Right hindlimb (tissue), 1 donor: ENCODE data around the gene ALX1.

Source experiments
- DNase-seq: peaks from one replicate; pipeline ENCODE4 v3.0.0-alpha.2; 2018

The ALX1 gene

DNA sequence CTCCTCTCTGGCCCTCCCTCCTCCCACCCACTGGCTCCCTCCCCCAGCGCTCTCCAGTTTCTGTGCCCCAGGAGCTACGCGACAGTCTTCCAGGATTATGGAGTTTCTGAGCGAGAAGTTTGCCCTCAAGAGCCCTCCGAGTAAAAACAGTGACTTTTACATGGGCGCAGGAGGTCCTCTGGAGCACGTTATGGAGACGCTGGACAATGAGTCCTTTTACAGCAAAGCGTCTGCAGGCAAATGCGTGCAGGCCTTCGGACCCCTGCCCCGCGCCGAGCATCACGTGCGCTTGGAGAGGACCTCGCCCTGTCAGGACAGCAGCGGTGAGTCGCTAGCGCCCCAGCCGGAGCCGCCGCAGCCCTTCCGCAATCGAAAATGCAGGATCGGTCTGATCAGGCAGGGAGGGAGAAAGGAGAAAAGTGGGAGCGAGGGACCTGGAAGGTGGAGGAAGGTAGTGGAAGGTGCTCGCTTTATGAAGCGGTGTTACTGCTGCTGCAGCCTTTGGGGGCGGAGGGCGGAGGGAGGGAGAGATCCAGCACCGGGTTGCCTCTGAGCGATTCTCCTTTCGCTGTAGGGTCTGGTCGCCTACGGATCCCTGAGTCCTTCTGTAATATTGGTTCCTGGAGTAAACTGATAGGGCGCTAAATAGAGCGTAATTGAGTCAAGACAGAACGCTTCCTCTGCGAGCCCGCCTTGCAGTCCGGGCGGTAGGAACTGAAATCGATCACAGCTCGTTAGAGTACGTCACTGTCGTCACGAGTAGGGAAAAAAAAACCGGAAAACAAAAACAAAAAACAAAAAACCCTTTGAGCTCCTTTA lies at the start of gene ALX1:
Gene ALX1 (plus strand): TSS at position 56 of the 819 bp plus-strand sequence. CDS start 42 bp downstream, at position 98.
- peak; percentile 69 for DNase-seq

- no peak for DNase-seq
Observed at GRCh38 chr12:85237327-85237726, 42.7 kb upstream of the ALX1 start.

- DNase-seq = no peak
Observed at GRCh38 chr12:85244561-85244960, 35.5 kb upstream of the ALX1 start.

DNA sequence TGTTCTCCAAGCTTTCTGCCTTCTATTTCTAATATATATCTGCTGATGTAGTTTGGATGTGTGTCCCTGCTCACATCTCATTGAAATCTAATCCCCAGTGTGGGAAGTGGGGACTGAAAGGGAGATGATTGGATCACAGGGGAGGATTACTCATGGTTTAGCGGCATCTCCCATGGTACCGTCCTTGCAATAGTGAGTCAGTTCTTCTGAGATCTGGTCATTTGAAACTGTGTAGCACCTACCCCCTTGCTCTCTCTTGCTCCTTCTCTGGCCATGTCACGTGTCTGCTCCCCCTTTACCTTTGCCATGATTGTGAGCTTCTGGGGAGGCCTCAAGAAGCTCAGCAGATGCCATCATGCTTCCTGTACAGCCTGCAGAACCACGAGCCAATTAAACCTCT lies 26.2 kb upstream of the ALX1 start:
- DNase-seq = no peak

DNA sequence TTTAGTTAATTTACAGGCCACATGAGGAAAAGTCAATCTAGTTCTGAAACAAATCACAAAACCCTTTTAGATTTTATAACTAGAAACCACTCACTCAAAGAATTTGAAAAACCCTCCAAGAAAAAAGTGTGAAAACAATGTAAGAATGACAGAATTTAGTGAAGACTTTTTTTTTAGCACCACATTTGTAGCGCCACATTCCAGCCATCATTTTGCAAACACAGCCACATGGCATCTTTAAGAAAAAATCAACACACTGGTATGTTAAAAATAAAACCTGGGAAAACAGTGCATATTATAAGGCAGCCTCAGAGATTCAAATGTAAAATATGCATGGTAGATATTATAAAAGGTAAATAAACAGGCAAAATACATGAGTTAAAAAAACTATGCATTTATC lies 22.3 kb upstream of the ALX1 start:
- no peak for DNase-seq

DNA sequence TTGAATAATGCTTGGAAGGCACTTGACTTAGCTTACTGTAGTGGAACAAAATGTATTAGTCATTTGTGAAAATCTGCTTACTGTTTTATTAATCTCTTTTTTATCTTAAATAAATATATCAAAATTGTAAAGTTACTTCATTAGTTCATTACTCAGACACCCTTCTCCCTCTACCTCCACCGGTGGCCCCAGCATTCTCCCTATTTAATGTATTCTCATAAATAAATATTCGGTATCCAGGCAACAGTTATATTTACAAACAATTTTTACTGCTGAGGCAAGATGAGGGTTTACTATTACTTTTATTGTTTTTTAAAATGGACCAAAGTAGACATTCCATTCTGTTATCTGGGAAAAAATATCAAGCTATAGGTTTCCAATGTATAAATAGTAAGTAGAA lies 19.6 kb upstream of the ALX1 start:
- no peak for DNase-seq

DNA sequence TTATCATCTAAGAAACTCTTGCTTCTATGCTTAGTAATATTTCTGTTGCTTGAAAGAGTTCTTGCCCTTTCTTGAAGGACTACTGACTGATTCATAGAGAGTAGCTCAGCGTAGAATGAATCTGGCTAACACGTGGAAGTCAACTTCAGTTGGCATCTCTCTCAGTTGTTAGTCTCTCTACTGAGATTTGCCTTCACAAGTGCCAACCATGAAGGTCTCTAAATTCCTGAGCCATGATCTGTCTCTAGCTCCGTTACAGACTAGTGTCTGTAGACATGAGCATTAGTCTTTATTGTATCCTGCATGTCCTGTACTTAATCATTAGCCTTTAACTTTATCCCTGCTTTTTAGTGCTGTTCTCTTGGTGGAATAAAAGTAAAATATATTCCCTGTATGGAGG lies 19.1 kb upstream of the ALX1 start:
- DNase-seq = no peak

DNA sequence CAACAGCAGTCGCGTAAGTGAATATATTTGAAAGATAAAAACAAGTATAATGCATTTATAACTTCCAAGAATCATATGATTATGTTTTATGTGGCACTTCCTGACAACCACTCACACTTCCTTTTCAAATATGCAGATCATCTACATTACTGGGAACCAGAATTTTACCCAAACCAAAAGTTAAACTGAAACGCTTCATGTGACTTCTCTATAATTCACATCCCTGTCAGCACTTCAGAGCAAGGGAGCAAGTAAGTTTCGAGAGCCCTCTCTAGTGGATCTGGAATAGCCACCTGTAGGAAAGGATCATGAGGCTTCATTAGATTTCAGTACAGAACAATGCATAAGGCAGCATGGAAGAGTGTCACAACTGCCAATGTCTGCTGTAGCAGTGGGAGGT lies 13.7 kb upstream of the ALX1 start:
- DNase-seq = no peak

DNA sequence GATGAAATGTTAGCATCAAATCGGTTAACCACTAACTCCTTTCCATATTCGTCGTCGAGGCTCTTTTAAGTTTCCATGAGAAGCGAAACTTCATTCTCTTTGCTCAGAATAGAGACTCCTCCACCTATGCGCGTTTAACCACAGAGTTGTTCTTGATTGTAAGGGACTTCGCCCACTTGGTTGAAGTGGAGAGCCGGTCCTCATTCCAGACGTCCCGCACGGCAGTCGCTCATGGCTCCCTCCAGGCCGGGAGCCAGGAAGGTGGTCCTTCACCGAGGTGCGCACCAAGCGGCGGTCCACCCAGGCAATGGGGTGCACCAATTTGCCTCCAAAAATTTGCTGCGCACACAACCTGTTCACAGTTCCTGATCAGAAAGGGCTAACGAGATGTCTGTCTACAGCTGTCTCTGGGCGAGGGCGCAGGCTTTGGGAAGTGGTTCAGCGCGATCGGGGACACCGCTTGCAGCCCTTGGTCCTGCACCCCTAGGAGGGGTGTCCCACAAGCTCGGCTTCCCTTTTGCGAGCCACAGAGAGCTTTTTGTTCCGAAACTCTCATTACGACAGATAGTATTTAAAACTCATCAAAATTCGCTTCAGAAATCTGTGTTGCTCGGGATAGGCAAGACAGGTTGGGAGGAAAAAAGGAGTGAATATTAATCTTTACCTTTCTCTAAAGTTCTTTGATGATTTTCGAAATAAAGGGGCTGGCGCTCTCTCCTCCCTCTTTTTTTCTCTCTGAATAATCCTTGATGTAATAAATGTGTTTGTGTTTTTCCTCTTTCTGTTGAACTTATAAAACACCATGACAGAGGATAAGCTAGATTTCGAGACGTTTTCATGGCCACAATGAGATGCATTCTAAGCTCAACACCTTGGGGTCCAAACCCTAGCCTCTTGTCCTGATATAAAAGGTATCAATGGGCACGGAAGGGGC lies 6.4 kb upstream of the ALX1 start:
- peak; percentile 39 for DNase-seq

DNA sequence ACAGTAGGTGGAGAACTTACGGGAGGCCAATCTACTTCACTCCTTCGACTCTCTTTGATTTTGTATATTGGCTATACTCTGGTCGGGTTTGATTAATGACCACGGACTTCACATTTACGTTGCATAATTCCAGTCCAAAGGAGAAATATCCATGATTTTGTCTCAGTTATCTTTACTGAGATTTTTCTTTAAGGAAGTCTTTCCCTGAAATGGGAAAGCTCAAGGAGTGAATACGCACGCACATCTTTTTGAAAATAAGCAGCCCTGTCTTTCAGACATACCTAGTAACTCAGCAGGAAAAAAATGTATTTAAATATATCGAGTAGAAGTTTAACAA lies 5.7 kb upstream of the ALX1 start:
- DNase-seq = no peak

- no peak for DNase-seq
Observed at GRCh38 chr12:85275374-85275773, 4.6 kb upstream of the ALX1 start.

DNA sequence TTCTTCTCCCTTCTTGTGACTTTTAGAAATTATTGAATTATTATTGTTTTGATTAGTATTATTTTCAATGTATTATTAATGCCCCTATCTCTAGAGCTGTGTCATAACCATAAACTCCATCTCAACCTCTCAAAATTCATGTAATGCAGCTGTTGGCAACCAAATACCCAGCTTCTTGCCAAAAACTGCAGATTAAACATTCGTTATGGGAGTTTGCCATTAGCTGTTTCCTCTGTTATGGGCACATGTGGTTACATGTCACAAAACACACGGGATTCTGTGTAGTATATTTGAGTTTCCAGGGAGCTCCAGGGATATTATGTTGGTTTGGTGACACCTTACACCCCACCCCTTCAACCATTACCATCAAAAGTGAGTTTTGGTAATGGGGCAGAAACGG lies 2.8 kb upstream of the ALX1 start:
- DNase-seq = no peak

DNA sequence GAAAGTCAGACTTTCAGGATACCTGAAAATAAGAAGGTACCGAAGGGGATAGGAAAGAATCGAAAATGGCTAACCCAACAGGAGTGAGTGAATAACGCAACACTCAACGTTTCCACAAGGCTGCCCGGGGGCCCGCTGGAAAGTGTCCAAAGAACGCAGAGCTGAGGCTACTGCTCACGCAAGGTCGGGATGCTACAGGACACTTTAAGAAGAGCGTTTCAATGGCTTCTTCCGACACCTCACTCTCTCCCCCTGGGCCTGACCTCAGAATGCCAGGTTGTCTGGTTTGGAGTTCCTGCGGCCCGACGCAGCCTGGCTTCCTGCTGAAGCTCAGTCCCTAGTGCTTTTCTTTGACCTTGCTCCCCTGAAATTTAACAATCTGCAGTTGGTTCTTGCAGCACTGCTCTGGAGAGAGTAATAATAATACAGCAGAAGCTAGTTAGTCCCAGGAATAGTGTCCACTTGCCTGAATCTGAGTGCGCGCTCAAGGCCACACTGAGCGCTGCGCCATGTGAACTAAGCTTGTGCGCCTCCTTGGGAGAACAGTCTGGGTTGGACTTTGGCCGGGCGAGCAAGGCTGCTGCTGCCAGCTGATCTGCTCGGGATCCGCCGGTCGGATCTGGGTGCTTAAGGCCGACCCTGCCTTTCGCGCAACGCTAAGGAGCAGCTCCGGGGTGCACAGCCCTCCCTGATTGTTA lies 2.0 kb upstream of the ALX1 start:
- no peak for DNase-seq

- no peak for DNase-seq
Observed at GRCh38 chr12:85278598-85279448, 1.2 kb upstream of the ALX1 start.

- DNase-seq = peak; percentile 37
Observed at GRCh38 chr12:85279449-85280164, 413 bp upstream of the ALX1 start.

DNA sequence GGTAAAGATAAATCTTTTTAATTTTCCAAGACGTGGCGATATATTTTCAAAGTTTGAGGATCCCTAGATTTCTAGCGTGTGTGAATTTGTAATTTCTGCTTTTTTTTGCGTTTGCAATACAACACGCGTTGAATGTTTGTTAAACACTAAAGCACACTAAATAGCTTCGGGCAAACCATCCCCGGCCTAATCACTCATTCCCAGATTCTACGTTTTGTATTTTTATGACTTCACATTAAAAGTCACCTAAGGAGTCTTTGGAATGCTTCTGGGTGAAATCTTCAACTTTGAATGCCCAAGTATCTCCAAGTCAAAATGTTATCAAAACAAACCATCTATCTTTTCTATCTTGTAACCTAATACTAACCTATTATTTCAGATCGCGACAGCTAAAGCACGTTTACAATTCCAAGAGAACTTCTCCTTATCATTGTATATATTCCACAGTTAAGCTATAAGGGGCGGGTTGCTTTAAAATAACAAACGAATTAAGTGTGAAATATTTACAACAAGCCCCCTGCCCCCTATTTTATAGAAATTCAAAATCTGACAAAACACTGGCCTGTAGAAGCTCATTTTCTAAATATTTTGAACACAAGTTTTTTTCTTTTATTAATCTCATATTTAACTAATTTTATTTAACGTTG lies 1.1 kb downstream of the ALX1 start:
- no peak for DNase-seq

GRCh38 chr12:85281636-85282312 lies 1.8 kb downstream of the ALX1 start:
- no peak for DNase-seq

GRCh38 chr12:85283560-85283959 lies 3.5 kb downstream of the ALX1 start:
- DNase-seq = no peak

DNA sequence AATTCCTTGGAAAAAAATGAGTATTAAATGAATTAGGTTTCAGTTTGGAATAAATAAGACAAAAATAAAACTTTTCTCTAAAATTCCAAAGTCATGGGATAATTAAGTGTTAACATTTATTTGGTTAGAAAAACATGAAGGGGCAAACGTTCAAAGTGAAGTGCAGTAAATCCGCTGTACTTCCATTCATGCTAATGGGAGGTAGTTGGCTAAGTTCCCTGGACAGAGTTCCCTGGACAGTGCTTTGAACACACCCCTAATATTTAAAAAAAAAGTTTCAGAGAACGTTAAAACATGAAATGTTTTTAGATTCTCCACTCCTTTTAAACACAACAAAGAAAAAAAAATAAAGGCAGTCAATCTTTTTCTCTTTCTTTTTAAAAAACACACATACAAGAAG lies 16.3 kb downstream of the ALX1 start:
- no peak for DNase-seq

DNA sequence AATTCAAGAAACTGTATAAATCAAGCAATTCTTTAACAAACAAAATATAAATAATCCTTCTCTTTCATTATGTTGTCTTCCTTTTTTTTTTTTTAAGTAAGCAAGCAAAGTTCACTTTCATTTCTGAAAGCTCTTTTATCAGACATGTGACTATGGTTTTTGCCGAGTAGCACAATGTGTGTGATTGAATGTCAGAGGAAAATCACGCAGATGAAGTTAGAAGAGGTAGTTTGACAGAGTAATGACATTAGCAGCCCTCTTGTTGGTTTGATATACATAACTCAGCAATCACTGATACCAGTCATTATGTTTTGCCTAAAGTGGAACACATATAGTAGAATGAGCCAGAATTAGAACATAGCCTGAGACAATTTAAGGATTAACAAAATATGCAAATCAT lies 19.0 kb downstream of the ALX1 start:
- no peak for DNase-seq

- DNase-seq = no peak
Observed at GRCh38 chr12:85301051-85301450, 21.0 kb downstream of the ALX1 start.
